Hematopoietic multipotent progenitor cell treated with erythropoietin and hydrocortisone succinate and interleukin-3 and kit ligand, for 4 days (in vitro differentiated cells): ENCODE measurements around the gene NBEA.
A peak's percentile ranks its signal among the peaks of the same experiment; 100 is the strongest.

Source experiments
- DNase-seq: peaks from one replicate; pipeline ENCODE4 v3.0.0-alpha.2; 2015

Gene NBEA

GRCh38 chr13:35477386-35477946 lies 535.4 kb downstream of the NBEA start:
- DNase-seq: no peak

- DNase-seq: peak; percentile 18
Measured at GRCh38 chr13:35478271-35479037, 536.4 kb downstream of the NBEA start.

- DNase-seq: no peak
Measured at GRCh38 chr13:35479038-35479492, 537.0 kb downstream of the NBEA start.

- no peak for DNase-seq
Measured at GRCh38 chr13:35479706-35480105, 537.6 kb downstream of the NBEA start.

GRCh38 chr13:35480346-35480745 lies 538.3 kb downstream of the NBEA start:
- no peak for DNase-seq

GRCh38 chr13:35481777-35482176 lies 539.7 kb downstream of the NBEA start:
- DNase-seq: no peak

- no peak for DNase-seq
Measured at GRCh38 chr13:35482527-35482926, 540.5 kb downstream of the NBEA start.

GRCh38 chr13:35483761-35484160 lies 541.7 kb downstream of the NBEA start:
- no peak for DNase-seq

GRCh38 chr13:35484384-35484783 lies 542.3 kb downstream of the NBEA start:
- DNase-seq: no peak

GRCh38 chr13:35485424-35485823 lies 543.4 kb downstream of the NBEA start:
- no peak for DNase-seq

GRCh38 chr13:35489050-35489449 lies 547.0 kb downstream of the NBEA start:
- DNase-seq: peak; percentile 48

GRCh38 chr13:35496006-35496405 lies 553.9 kb downstream of the NBEA start:
- DNase-seq: peak; percentile 25

- DNase-seq: peak; percentile 58
Measured at GRCh38 chr13:35496761-35497386, 554.8 kb downstream of the NBEA start.

- no peak for DNase-seq
Measured at GRCh38 chr13:35498231-35498630, 556.2 kb downstream of the NBEA start.

GRCh38 chr13:35499196-35499662 lies 557.2 kb downstream of the NBEA start:
- DNase-seq: no peak

GRCh38 chr13:35499676-35500075 lies 557.6 kb downstream of the NBEA start:
- DNase-seq: no peak

- DNase-seq: no peak
Measured at GRCh38 chr13:35500144-35500543, 558.1 kb downstream of the NBEA start.

- no peak for DNase-seq
Measured at GRCh38 chr13:35501661-35502235, 559.7 kb downstream of the NBEA start.

GRCh38 chr13:35502456-35502855 lies 560.4 kb downstream of the NBEA start:
- DNase-seq: no peak

- peak; percentile 91 for DNase-seq
Measured at GRCh38 chr13:35512271-35512920, 570.3 kb downstream of the NBEA start.

- DNase-seq: no peak
Measured at GRCh38 chr13:35514061-35514477, 572.0 kb downstream of the NBEA start.

GRCh38 chr13:35514801-35515502 lies 572.9 kb downstream of the NBEA start:
- DNase-seq: no peak
